GM12801 (cell line): Measurements from ENCODE around the gene NR2E3.

Source experiments
- CTCF ChIP-seq: IDR thresholded peaks from one replicate; pipeline ENCODE4 v1.5.1; 2011; ENCODE audit warnings: control low read depth; ENCODE audit not compliant: insufficient read length; ENCODE audit errors: extremely low read depth

Gene NR2E3

GRCh38 chr15:71777216-71777943, 33.0 kb upstream of the NR2E3 start:
- no peak for TF ChIP-seq CTCF

- TF ChIP-seq CTCF, result no peak
These were observed 31.1 kb upstream of the NR2E3 start for GRCh38 chr15:71779073-71779797.

- TF ChIP-seq CTCF, result no peak
These were observed 30.0 kb upstream of the NR2E3 start for GRCh38 chr15:71780115-71780976.

- no peak for TF ChIP-seq CTCF
These were observed 29.0 kb upstream of the NR2E3 start for GRCh38 chr15:71781179-71781964.

- no peak for TF ChIP-seq CTCF
These were observed 28.4 kb upstream of the NR2E3 start for GRCh38 chr15:71781965-71782265.

DNA sequence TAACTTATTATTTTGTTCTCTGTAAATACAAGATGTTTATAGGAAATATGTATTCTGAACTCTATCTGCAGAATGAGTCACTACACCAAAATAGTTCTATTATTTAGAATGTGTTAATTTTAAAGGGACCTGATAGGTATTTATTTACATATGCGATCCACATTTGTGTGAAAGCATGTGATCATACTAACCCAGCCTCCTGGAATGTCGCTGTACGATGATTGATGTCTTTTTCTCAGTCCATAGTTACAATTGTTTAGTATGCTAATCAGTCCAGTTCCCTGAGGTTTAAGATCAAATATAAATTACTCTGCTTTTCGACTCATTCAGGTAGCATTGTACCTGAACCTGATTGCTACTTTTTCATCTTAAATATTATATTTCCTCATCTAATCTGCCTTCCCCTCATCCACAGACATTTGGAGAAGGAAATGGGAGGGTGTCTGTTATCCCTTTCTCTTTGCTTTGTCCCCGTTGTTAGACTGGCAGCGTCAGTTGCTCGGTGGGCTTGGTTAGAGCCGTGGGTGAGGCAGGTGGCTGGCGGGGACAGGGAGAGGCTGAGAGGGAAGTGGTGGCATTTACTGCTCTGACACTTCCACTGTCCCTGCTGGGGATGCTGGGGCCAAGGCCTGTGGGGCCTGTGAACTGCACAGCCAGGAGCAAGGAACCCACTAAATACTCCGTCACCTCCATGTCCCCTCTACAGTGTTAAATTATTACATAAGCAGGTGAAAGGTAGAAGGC, 27.8 kb upstream of the NR2E3 start:
- TF ChIP-seq CTCF, result no peak
